Stimulated activated naive CD8-positive, alpha-beta T cell treated with anti-CD3 and anti-CD28 coated beads, Interleukin-15, Interleukin-2, amounts not matched to agents 100 ng/mL and 50 ng/mL, for 24 hours (primary cell): Measurements from ENCODE around the gene RMP24.
"Not testable (repeated sequence)": the region's sequence is repeated elsewhere in the genome, so short reads cannot be mapped to it uniquely, and the experiment has no call there.

Experiments
- H3K27ac Mint-ChIP-seq: one replicate; pipeline ENCODE4 v1.8.0; 2021; ENCODE audit warnings: mild to moderate bottlenecking, mixed read lengths
- H3K27me3 Mint-ChIP-seq: one replicate; pipeline ENCODE4 v1.8.0; 2021; ENCODE audit warnings: mixed read lengths
- H3K36me3 Mint-ChIP-seq: one replicate; pipeline ENCODE4 v1.8.0; 2021; ENCODE audit warnings: low read depth, mixed read lengths
- H3K4me1 Mint-ChIP-seq: one replicate; pipeline ENCODE4 v1.8.0; 2021; ENCODE audit warnings: low read depth, mixed read lengths
- H3K4me3 Mint-ChIP-seq: one replicate; pipeline ENCODE4 v1.8.0; 2021; ENCODE audit warnings: mild to moderate bottlenecking, mixed read lengths
- H3K9me3 Mint-ChIP-seq: one replicate; pipeline ENCODE4 v1.8.0; 2021; ENCODE audit warnings: mixed read lengths

Gene RMP24

DNA sequence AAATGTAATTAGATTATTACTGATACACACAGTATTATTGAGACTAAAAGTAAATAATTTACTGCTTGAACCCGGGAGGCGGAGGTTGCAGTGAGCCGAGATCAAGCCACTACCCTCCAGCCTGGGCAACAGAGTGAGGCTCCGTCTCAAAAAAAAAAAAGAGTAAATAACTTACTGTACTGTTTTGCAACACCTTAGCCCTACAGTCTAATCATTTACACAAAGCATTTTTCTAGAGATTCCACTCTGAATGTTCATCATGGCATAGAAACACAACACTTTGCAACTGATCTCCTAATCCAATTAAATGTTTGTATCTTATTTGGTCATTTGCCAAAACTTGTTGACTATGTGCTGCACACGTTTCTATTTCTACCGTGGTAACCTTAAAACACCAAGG lies 23.4 kb upstream of the RMP24 start:
- H3K27me3 Mint-ChIP-seq: peaks cover 15% of the 10 kb centered on the region
- no peaks in the 10 kb centered on the region for H3K36me3 Mint-ChIP-seq
- no peak overlapping the region for H3K4me3 Mint-ChIP-seq
- peaks cover 3% of the 10 kb centered on the region for H3K4me1 Mint-ChIP-seq
- H3K27ac Mint-ChIP-seq: no peak overlapping the region
- H3K9me3 Mint-ChIP-seq: no peaks in the 10 kb centered on the region

DNA sequence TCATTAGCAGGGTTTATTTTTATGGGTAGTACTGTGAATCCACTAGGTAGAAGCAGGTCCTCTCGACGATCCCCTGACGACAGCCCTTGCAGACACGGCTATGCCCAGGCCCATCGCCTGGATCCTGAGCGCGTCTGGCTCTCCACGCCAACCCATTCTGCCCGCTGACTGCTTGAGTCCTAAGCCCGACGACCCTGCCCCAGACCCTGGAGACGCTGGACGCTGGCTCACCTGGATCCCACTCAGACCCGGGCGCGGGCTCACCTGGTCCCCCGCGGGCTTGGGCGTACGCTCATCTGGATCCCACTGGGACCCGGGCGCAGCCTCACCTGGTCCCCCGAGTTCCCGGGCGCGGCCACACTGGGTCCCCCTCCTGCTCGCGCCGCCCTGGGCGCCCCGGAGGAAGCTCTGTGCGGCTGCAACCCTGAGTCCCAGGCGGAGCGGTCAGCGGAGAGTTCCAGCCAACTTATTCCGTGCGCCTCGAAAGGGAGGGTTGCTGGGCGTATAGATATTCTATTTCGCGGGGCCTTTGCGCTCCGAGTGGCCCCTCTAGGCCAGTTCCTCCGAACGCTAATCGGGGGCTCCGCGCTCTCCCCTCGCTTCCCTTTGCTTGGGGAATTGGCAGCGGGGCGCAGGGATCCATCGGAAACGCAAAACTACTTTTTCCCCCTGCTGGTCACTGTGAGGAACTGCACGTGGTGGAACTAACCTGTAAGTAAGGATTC lies 22.4 kb upstream of the RMP24 start:
- Mint-ChIP-seq H3K27ac (no peak overlapping the region), H3K4me3 (peak overlapping the region; percentile 76)

DNA sequence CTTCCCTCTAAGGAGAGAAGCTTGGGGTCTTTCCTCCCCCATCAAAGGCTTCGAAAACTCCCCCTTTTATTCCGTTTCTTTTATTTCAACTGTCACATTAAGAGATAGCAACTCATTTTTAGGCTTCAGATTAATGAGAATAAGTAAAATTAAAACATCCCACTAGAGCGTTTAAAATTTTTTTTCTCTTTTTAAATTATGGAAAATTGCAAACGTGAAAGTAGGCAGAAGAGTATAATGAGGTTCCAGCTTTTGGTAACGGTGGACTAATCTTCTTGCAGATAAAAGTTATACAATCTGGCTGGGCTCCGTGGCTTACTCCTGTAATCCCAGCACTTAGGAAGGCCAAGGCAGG lies 21.9 kb upstream of the RMP24 start:
- Mint-ChIP-seq H3K27me3 (peaks cover 22% of the 10 kb centered on the region), H3K36me3 (no peaks in the 10 kb centered on the region), H3K4me1 (peaks cover 3% of the 10 kb centered on the region), H3K9me3 (no peaks in the 10 kb centered on the region), H3K4me3 (peak overlapping the region; percentile 76), H3K27ac (no peak overlapping the region)

More for the DNA sequence above, 22.4 kb upstream of the RMP24 start:
- peaks cover 20% of the 10 kb centered on the region for H3K27me3 Mint-ChIP-seq
- no peaks in the 10 kb centered on the region for H3K9me3 Mint-ChIP-seq
- H3K36me3 Mint-ChIP-seq: no peaks in the 10 kb centered on the region
- peaks cover 3% of the 10 kb centered on the region for H3K4me1 Mint-ChIP-seq

DNA sequence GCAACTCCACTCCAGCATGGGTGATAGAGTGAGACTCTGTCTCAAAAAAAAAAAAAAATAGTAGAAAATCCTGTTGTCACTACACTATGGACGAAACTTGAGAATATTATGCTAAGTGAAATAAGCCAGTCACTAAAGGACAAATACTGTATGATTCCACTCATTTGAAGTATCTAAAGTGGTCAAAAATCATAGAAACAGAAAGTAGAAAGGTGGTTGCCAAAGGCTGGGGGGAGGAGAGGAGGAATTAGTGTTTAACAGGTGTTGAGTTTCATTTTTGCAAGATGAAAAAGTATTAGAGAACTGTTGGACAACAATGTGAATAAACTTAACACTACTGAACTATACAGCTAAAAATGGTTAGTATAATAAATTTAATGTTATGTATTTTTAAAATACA lies 18.8 kb upstream of the RMP24 start:
- H3K27me3 Mint-ChIP-seq: peaks cover 38% of the 10 kb centered on the region
- peaks cover 3% of the 10 kb centered on the region for H3K4me1 Mint-ChIP-seq
- H3K36me3 Mint-ChIP-seq: no peaks in the 10 kb centered on the region
- no peak overlapping the region for H3K4me3 Mint-ChIP-seq
- no peak overlapping the region for H3K27ac Mint-ChIP-seq
- no peaks in the 10 kb centered on the region for H3K9me3 Mint-ChIP-seq

DNA sequence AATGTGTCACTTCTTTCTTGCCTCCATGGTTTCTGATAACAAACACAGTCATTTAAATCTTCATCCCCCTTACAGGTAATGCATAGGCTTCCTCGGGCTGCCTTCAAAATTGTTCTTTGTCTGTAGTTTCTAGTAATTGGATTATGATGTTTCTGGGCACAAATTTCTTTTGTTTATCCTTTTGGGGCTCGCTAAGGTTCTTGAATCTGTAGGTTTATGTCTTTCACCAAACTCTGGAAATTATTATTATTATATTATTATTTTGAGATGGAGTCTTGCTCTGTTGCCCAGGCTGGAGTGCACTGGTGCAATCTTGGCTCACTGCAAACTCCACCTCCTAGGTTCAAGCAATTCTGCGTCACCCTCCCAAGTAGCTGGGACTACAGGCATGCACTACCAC lies 16.3 kb upstream of the RMP24 start:
- no peaks in the 10 kb centered on the region for H3K9me3 Mint-ChIP-seq
- H3K27me3 Mint-ChIP-seq: peaks cover 35% of the 10 kb centered on the region
- H3K36me3 Mint-ChIP-seq: peaks cover 5% of the 10 kb centered on the region
- H3K4me1 Mint-ChIP-seq: no peaks in the 10 kb centered on the region
- H3K27ac Mint-ChIP-seq: no peak overlapping the region
- no peak overlapping the region for H3K4me3 Mint-ChIP-seq

DNA sequence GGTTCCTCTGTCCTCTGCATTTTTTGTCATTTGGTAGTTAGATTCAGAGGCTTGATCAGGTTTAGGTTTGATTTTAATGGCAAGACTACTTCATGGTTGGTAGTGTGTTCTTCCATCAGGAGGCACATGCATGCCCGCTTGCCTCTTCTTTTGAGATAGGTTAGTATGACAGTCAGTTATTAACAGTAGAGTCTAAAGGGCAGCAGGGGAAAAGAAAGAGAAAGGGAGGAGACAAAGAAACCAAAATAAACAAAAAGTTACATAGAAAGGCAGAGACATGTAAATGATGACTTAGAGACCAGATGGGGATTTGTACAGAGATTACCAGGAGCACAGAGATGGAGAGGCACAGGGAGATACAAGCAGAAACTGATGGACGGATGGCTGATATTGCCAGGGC lies 10.2 kb upstream of the RMP24 start:
- Mint-ChIP-seq H3K27me3 (peaks cover 13% of the 10 kb centered on the region), H3K4me3 (no peak overlapping the region), H3K27ac (no peak overlapping the region), H3K36me3 (peaks cover 5% of the 10 kb centered on the region), H3K4me1 (no peaks in the 10 kb centered on the region), H3K9me3 (no peaks in the 10 kb centered on the region)

DNA sequence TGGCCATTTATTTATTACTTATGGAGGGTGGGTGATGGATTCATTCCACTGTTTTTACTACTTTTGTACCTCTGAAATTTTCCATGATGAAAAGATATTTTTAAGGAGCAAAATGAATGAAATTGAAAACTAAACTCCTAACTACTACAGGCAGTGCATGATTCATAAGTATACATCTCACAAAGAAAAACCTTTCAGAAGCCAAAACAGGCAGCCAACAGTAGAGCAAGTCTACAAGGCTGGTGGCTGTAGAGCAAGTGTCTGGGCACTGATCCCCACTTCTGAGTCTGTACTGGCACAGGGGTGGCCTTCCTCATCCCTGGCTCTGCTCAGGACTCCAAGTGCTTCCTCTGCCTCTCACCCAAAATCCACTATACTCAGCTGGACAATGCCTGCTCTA lies 8.2 kb upstream of the RMP24 start:
- Mint-ChIP-seq H3K27me3 (peaks cover 1% of the 10 kb centered on the region), H3K27ac (no peak overlapping the region), H3K4me3 (no peak overlapping the region), H3K9me3 (no peaks in the 10 kb centered on the region), H3K4me1 (peaks cover 9% of the 10 kb centered on the region), H3K36me3 (peaks cover 2% of the 10 kb centered on the region)

DNA sequence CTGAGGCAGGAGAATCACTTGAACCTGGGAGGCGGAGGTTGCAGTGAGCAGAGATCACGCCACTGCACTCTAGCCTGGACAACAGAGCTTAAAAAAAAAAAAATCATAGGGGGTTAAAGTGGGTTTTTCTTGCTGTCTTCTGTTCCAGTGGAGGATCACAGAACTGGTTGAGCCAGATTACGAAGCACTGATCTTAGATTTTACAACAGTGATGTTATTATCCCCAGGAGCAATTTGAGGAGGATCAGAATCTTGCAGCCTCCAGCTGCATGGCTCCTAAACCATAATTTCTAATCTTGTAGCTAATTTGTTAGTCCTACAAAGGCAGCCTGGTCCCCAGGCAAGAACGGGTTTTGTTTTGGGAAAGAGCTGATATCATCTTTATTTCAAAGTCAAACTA lies 4.6 kb upstream of the RMP24 start:
- not testable (repeated sequence) for H3K4me3 Mint-ChIP-seq, H3K27me3 Mint-ChIP-seq, H3K27ac Mint-ChIP-seq, H3K9me3 Mint-ChIP-seq, H3K36me3 Mint-ChIP-seq
- peaks cover 29% of the 10 kb centered on the region for H3K4me1 Mint-ChIP-seq

DNA sequence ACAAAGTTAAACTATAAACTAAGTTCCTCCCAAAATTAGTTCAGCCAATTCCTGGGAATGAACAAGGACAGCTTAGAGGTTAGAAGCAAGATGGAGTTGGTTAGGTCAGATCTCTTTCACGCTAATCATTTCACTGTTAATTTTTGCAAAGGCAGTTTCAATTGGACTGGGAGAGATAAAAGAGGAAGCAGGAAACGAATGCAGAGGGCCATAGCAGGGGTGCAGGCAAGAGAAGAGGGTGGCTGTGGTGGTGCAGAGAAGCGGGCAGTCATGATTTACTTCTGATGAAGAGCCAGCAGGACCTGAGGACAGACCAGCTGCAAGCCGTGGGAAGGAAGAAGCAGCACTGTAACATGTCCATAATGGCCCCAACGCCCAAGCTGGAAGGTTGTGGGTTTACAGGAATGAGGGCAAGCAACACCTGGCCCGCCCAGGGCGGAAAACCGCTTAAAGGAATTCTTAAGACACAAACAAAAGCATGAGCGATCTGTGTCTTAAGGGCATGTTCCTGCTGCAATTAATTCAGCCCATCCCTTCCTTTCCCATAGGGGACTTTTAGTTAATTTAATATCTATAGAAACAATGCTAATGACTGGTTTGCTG lies 4.1 kb upstream of the RMP24 start:
- H3K27me3 Mint-ChIP-seq: no peaks in the 10 kb centered on the region
- H3K4me1 Mint-ChIP-seq: peaks cover 34% of the 10 kb centered on the region
- no peak overlapping the region for H3K4me3 Mint-ChIP-seq
- H3K27ac Mint-ChIP-seq: no peak overlapping the region
- no peaks in the 10 kb centered on the region for H3K9me3 Mint-ChIP-seq
- H3K36me3 Mint-ChIP-seq: no peaks in the 10 kb centered on the region

DNA sequence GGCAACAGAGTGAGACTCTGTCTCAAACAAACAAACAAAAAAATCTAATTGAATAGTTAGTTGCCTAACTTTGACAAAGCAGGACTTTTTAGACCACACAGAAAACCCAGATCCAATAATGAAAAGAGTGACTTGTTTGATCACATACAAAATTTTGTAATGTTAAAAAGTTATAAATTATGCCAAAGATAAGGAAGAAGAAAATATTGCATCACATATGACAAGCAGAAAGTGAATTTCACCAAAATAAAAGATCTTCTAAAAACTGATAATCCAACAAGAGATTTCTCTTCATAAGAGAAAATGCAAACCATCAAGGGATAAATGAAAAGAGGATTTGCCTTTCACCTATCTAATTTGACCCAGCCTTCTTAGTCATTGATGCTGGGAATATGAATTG lies 2.8 kb upstream of the RMP24 start:
- peaks cover 45% of the 10 kb centered on the region for H3K4me1 Mint-ChIP-seq
- no peak overlapping the region for H3K27ac Mint-ChIP-seq

DNA sequence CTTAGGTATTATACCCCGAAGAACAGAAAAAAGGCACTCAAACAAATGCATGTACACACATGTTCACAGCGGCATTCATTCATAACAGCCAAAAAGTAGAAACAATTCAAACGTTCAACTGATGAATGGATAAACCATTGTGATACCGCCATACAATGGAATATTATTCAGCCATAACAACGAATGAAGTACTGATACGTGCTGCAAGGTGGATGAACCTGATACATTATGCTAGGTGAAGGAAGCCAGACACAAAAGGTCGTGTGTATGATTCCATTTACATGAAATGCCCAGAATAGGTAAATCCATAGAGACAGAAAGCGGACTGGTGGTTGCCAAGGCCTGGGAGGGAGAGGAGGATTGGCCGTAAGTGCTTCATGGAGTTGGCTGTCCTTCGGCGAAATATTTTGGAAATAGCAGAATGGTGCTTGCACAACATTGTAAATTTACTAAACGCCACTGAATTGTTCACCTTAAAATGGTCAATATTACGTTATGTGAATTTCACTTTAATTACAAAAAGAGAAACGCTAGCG lies 750 bp upstream of the RMP24 start:
- no peaks in the 10 kb centered on the region for H3K9me3 Mint-ChIP-seq
- peaks cover 55% of the 10 kb centered on the region for H3K4me1 Mint-ChIP-seq
- no peaks in the 10 kb centered on the region for H3K27me3 Mint-ChIP-seq
- H3K36me3 Mint-ChIP-seq: peaks cover 26% of the 10 kb centered on the region
- H3K4me3 Mint-ChIP-seq: peak overlapping the region; percentile 92
- peak overlapping the region; percentile 93 for H3K27ac Mint-ChIP-seq

More for the DNA sequence above, 2.8 kb upstream of the RMP24 start:
- Mint-ChIP-seq H3K9me3 (no peaks in the 10 kb centered on the region), H3K27me3 (no peaks in the 10 kb centered on the region), H3K36me3 (peaks cover 10% of the 10 kb centered on the region), H3K4me3 (peak overlapping the region; percentile 92)

DNA sequence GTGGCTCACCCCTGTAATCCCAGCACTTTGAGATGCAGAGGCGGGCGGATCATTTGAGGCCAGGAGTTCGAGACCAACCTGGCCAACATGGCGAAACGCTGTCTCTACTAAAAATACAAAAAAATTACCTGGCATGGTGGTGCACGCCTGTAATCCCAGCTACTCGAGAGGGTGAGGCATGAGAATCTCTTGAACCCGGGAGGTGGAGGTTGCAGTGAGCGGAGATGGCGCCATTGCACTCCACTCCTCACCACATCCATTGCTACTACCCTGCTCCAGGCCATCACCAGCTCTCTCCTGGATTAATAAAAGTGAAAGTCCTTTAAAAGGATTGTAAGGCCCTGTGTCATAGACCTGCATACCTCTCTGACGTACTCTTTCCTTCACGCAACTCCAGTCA lies 1.2 kb downstream of the RMP24 start:
- Mint-ChIP-seq H3K27me3 (no peaks in the 10 kb centered on the region), H3K36me3 (peaks cover 42% of the 10 kb centered on the region), H3K4me1 (peaks cover 50% of the 10 kb centered on the region)

DNA sequence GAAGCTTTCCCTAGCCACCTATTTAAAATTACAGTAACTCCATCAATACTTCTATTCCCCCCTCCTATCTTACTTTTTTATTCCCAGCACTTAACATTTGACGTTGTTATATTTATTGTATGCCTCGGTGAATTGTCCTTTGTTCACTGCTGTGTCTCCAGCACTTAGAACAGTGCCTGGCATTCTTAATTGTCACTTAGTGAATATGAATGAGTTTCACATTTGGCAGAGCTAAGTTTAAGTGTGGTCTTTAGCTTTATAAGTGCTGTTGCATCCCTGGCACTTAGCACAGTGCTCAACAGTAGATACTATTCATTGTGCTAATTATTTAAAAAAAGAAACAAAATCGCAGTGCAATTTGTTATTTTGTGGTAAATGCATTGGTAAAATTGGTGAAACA lies 1.7 kb downstream of the RMP24 start:
- H3K4me1 Mint-ChIP-seq: peaks cover 46% of the 10 kb centered on the region
- H3K9me3 Mint-ChIP-seq: no peaks in the 10 kb centered on the region
- peaks cover 47% of the 10 kb centered on the region for H3K36me3 Mint-ChIP-seq
- no peaks in the 10 kb centered on the region for H3K27me3 Mint-ChIP-seq
- peak overlapping the region; percentile 88 for H3K27ac Mint-ChIP-seq
- peak overlapping the region; percentile 92 for H3K4me3 Mint-ChIP-seq

More for the DNA sequence above, 1.2 kb downstream of the RMP24 start:
- H3K9me3 Mint-ChIP-seq: no peaks in the 10 kb centered on the region
- H3K4me3 Mint-ChIP-seq: peak overlapping the region; percentile 92
- peak overlapping the region; percentile 88 for H3K27ac Mint-ChIP-seq

DNA sequence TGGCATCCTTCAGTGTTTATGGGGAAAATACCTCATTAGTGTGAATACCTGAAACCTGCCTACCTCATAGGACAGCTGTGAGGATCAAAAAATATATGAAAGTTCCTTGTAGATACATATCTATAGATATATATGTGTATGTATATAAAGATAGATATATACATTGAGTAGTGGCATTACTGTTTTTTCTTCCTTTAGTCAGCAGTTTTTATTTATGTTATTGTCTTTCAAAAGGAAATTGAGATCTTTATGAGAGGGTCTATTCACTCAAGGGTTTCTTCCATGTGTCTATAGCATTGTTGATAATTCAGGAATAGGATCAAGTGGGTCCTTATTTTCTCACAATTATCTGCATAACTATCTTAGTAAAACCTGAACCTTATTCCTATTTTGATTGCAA lies 6.6 kb downstream of the RMP24 start:
- peaks cover 14% of the 10 kb centered on the region for H3K4me1 Mint-ChIP-seq
- H3K9me3 Mint-ChIP-seq: no peaks in the 10 kb centered on the region
- no peak overlapping the region for H3K27ac Mint-ChIP-seq
- H3K4me3 Mint-ChIP-seq: no peak overlapping the region
- peaks cover 79% of the 10 kb centered on the region for H3K36me3 Mint-ChIP-seq
- H3K27me3 Mint-ChIP-seq: no peaks in the 10 kb centered on the region

DNA sequence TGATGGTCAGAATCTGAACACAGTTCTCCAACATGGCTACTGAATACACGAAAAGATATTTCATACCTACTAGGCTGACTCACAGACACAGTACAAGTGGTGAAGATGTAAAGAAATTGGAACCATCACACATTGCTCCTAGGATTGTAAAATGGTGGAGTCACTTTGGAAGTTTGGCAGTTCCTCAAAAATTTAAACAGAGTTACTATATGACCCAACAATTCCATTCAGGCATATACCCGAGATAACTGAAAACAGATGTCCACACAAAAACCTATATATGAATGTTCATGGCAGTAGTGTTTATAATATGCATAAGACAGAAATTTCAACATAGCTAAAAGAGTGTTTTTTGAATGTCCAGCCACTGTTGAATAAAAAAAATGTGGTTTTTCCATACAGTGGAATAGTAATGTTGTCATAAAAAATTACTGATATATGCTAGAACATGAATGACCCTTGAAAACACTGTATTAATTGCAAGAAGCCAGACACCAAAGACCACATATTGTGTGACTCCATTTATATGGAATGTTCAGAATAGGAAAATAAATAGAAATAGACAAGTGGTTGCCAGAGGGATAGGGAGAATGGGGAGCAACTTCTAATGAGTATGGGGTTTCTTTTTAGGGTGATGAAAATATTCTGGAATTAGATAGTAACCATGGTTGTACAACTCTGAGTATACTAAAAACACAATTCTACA lies 10.1 kb downstream of the RMP24 start:
- Mint-ChIP-seq H3K4me1 (no peaks in the 10 kb centered on the region), H3K4me3 (no peak overlapping the region), H3K9me3 (no peaks in the 10 kb centered on the region), H3K36me3 (peaks cover 52% of the 10 kb centered on the region), H3K27me3 (no peaks in the 10 kb centered on the region), H3K27ac (no peak overlapping the region)
